AG08395 (cell line): ENCODE data around the gene EIF4EBP3.

ENCODE experiments used
- DNase-seq: peaks from one replicate; pipeline ENCODE4 v3.0.0; 2012; ENCODE audit warnings: mixed read lengths, low spot score

The EIF4EBP3 gene

GRCh38 chr5:140547508-140548299, at the start of gene EIF4EBP3:
Gene EIF4EBP3, plus strand, starts transcription at chr5:140547662. Its CDS starts 76 bp downstream, at chr5:140547738.
- peak; percentile 97 for DNase-seq

- DNase-seq = no peak
Measured at GRCh38 chr5:140497897-140498296, 49.6 kb upstream of the EIF4EBP3 start.

- DNase-seq = no peak
Measured at GRCh38 chr5:140498591-140498990, 48.9 kb upstream of the EIF4EBP3 start.

- DNase-seq = no peak
Measured at GRCh38 chr5:140502834-140503233, 44.6 kb upstream of the EIF4EBP3 start.

- DNase-seq = no peak
Measured at GRCh38 chr5:140509898-140510297, 37.6 kb upstream of the EIF4EBP3 start.

GRCh38 chr5:140513124-140513523, 34.3 kb upstream of the EIF4EBP3 start:
- DNase-seq = no peak

GRCh38 chr5:140524003-140524402, 23.5 kb upstream of the EIF4EBP3 start:
- DNase-seq = no peak

GRCh38 chr5:140540227-140540626, 7.2 kb upstream of the EIF4EBP3 start:
- DNase-seq = no peak

- DNase-seq = no peak
Measured at GRCh38 chr5:140542972-140543371, 4.5 kb upstream of the EIF4EBP3 start.

- DNase-seq = no peak
Measured at GRCh38 chr5:140544986-140545385, 2.5 kb upstream of the EIF4EBP3 start.

- no peak for DNase-seq
Measured at GRCh38 chr5:140545606-140546005, 1.9 kb upstream of the EIF4EBP3 start.

GRCh38 chr5:140546851-140547507, 483 bp upstream of the EIF4EBP3 start:
- DNase-seq = no peak

GRCh38 chr5:140548300-140548688, 832 bp downstream of the EIF4EBP3 start:
- no peak for DNase-seq

GRCh38 chr5:140548791-140549190, 1.3 kb downstream of the EIF4EBP3 start:
- DNase-seq = no peak

- DNase-seq = peak; percentile 16
Measured at GRCh38 chr5:140549237-140550144, 2.0 kb downstream of the EIF4EBP3 start.

GRCh38 chr5:140550147-140551079, 3.0 kb downstream of the EIF4EBP3 start:
- DNase-seq = no peak

- no peak for DNase-seq
Measured at GRCh38 chr5:140551872-140552271, 4.4 kb downstream of the EIF4EBP3 start.

- no peak for DNase-seq
Measured at GRCh38 chr5:140553657-140554056, 6.2 kb downstream of the EIF4EBP3 start.

GRCh38 chr5:140554454-140554853, 7.0 kb downstream of the EIF4EBP3 start:
- DNase-seq = peak; percentile 22

GRCh38 chr5:140555747-140556312, 8.4 kb downstream of the EIF4EBP3 start:
- no peak for DNase-seq

GRCh38 chr5:140556438-140556837, 9.0 kb downstream of the EIF4EBP3 start:
- DNase-seq = no peak
